Neural cell (in vitro differentiated cells): Measurements from ENCODE around the gene PLA2G4F. TPM values are rescaled to one million over a fixed set of nuclear protein-coding genes. Genes with fewer than 3 reads are reported as not detected.

ENCODE experiments used
- H2AFZ ChIP-seq: fragments of 200-600, 300-800 bp; sonication (generic), shearing (Covaris generic); 2 replicates; pipeline ENCODE4 v1.6.0; 2014; ENCODE audit warnings: low read depth, mild to moderate bottlenecking, antibody characterized with exemption, low read length, moderate library complexity
- H3F3A ChIP-seq: fragments of 200-600 bp; shearing (Covaris generic); 2 replicates; pipeline ENCODE4 v1.6.1; 2016; ENCODE audit warnings: mild to moderate bottlenecking, moderate library complexity, mixed read lengths, antibody characterized with exemption, low read length; ENCODE audit not compliant: insufficient read depth, poor library complexity, severe bottlenecking
- H3K27ac ChIP-seq: fragments of 200-600, 300-800 bp; sonication (generic), shearing (Covaris generic); 2 replicates; pipeline ENCODE4 v1.5.1; 2014; ENCODE audit warnings: mild to moderate bottlenecking, low read length, moderate library complexity
- H3K27me3 ChIP-seq: fragments of 300-800, 200-600 bp; sonication (generic), shearing (Covaris generic); 2 replicates; pipeline ENCODE4 v1.6.0; 2014; ENCODE audit warnings: mild to moderate bottlenecking, low read depth, low read length, moderate library complexity; ENCODE audit not compliant: insufficient read depth
- H3K36me3 ChIP-seq: fragments of 300-800, 200-600 bp; sonication (generic), shearing (Covaris generic); 2 replicates; pipeline ENCODE4 v1.5.1; 2014; ENCODE audit warnings: mild to moderate bottlenecking, antibody characterized with exemption, low read length, moderate library complexity; ENCODE audit not compliant: insufficient read depth
- H3K4me2 ChIP-seq: fragments of 300-800, 200-600 bp; sonication (generic), shearing (Covaris generic); 2 replicates; pipeline ENCODE4 v1.6.0; 2014; ENCODE audit warnings: mild to moderate bottlenecking, low read length
- H3K4me3 ChIP-seq: fragments of 300-800, 200-600 bp; sonication (generic), shearing (Covaris generic); 2 replicates; pipeline ENCODE4 v1.5.1; 2014; ENCODE audit warnings: mild to moderate bottlenecking, low read length, moderate library complexity
- H3K79me2 ChIP-seq: fragments of 200-600 bp; shearing (Covaris generic); replicated peaks from 2 replicates; pipeline ENCODE4 v1.6.0; 2014; ENCODE audit warnings: mild to moderate bottlenecking, low read length, moderate library complexity; ENCODE audit not compliant: insufficient read depth
- H3K9ac ChIP-seq: fragments of 300-800, 200-600 bp; sonication (generic), shearing (Covaris generic); 2 replicates; pipeline ENCODE4 v1.6.1; 2016; ENCODE audit warnings: mild to moderate bottlenecking, low read length, mixed read lengths
- H3K9me2 ChIP-seq: fragments of 200-600 bp; shearing (Covaris generic); 2 replicates; pipeline ENCODE4 v1.6.1; 2016; ENCODE audit warnings: mild to moderate bottlenecking, low read length, mixed read lengths; ENCODE audit not compliant: insufficient read depth
- H3K9me3 ChIP-seq: fragments of 200-600, 300-800 bp; sonication (generic), shearing (Covaris generic); 2 replicates; pipeline ENCODE4 v1.6.1; 2016; ENCODE audit warnings: mild to moderate bottlenecking, mixed run types, low read length, moderate library complexity, mixed read lengths
- H4K20me1 ChIP-seq: fragments of 200-600 bp; shearing (Covaris generic); 2 replicates; pipeline ENCODE4 v1.6.1; 2016; ENCODE audit warnings: mild to moderate bottlenecking, mixed run types; ENCODE audit not compliant: insufficient read depth
- EP300 ChIP-seq: fragments of 450-650 bp; conservative IDR thresholded peaks from 2 replicates; pipeline ENCODE4 v1.6.1; 2014; ENCODE audit warnings: antibody characterized with exemption, mild to moderate bottlenecking, moderate library complexity; ENCODE audit not compliant: poor library complexity, severe bottlenecking
- EZH2 ChIP-seq: fragments of 200-600, 300-800 bp; shearing (Covaris generic), sonication (generic); IDR thresholded peaks from 2 replicates; pipeline ENCODE4 v1.6.1; 2014; ENCODE audit warnings: antibody characterized with exemption, low read length, borderline replicate concordance, mild to moderate bottlenecking; ENCODE audit not compliant: insufficient read depth, poor library complexity, severe bottlenecking
- MXI1 ChIP-seq: fragments of 450-650 bp; conservative IDR thresholded peaks from 2 replicates; pipeline ENCODE4 v1.6.1; 2014; ENCODE audit warnings: antibody characterized with exemption, mild to moderate bottlenecking; ENCODE audit not compliant: poor library complexity, severe bottlenecking
- POLR2AphosphoS5 ChIP-seq: IDR thresholded peaks from 2 replicates; pipeline ENCODE4 v1.6.1; 2012
- RAD21 ChIP-seq: fragments of 450-650 bp; conservative IDR thresholded peaks from 2 replicates; pipeline ENCODE4 v1.6.1; 2014; ENCODE audit warnings: antibody characterized with exemption, mild to moderate bottlenecking, moderate library complexity
- SMC3 ChIP-seq: fragments of 450-650 bp; conservative IDR thresholded peaks from 2 replicates; pipeline ENCODE4 v1.6.1; 2014; ENCODE audit warnings: antibody characterized with exemption, mild to moderate bottlenecking, moderate library complexity; ENCODE audit not compliant: poor library complexity
- TAF1 ChIP-seq: IDR thresholded peaks from 2 replicates; pipeline ENCODE4 v1.6.1; 2012; ENCODE audit warnings: low read depth
- polyA plus RNA-seq: library from polyadenylated mRNA; depleted of rRNA; stranded (reverse); fragments of >200 nt; gene quantifications from 2 replicates; pipeline ENCODE4 v1.2.3, GENCODE V29; 2014
- TF ChIP-seq, protein P1 (sequence below): fragments of 450-650 bp; IDR thresholded peaks from 2 replicates; pipeline ENCODE4 v1.5.1; 2014; ENCODE audit warnings: antibody characterized with exemption, mild to moderate bottlenecking, moderate library complexity; ENCODE audit not compliant: poor library complexity, severe bottlenecking
- TF ChIP-seq, protein P2 (sequence below): IDR thresholded peaks from 2 replicates; pipeline ENCODE4 v1.6.1; 2012; ENCODE audit warnings: borderline replicate concordance

PLA2G4F gene
- polyA plus RNA-seq, 1 donor from 2014 or later = not detected

DNA sequence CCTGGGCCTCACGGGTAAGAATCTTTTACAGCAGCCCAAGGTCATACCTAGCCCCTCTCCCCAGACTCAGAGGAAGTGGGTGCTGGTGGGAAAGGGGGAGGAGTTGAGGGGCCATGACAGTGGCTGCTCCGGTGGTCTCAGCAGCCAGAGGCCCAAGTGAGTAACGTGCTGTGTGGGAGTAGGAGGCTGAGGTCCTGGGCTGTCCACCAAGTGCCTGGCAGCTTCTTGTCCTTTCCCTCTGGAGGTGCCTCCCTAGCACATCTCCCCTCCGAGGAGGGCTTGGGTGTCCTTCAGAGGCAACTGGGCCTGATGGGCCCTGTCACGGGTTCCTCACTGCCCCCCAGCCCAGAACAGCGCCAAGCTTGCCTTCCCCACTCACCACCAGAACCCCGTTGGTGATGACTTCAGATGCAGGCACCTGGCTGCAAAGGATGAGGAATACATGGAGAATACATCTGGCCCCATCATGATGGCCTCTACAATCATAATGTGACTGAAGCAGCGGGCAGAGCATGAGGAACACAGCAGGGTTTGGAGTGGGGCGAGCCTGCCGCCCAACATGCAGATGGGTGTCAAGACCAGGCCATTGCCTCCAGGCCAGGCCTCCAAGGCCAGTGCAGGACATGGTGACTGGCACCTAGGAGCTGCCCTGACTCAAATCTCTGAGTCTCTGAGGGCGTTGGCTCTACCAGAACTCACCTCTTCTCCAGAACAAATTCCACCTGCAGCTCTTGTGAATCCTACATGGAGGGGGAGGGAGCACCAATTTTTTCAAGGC is 3.3 kb downstream of the PLA2G4F start:
- H2AFZ ChIP-seq = no peak overlapping the region
- no peaks in the 10 kb centered on the region for H3K9me2 ChIP-seq
- TF ChIP-seq SMC3 = no peak
- no peak for TF ChIP-seq EP300
- TF ChIP-seq, protein P1, sequence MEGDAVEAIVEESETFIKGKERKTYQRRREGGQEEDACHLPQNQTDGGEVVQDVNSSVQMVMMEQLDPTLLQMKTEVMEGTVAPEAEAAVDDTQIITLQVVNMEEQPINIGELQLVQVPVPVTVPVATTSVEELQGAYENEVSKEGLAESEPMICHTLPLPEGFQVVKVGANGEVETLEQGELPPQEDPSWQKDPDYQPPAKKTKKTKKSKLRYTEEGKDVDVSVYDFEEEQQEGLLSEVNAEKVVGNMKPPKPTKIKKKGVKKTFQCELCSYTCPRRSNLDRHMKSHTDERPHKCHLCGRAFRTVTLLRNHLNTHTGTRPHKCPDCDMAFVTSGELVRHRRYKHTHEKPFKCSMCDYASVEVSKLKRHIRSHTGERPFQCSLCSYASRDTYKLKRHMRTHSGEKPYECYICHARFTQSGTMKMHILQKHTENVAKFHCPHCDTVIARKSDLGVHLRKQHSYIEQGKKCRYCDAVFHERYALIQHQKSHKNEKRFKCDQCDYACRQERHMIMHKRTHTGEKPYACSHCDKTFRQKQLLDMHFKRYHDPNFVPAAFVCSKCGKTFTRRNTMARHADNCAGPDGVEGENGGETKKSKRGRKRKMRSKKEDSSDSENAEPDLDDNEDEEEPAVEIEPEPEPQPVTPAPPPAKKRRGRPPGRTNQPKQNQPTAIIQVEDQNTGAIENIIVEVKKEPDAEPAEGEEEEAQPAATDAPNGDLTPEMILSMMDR = no peak
- TF ChIP-seq POLR2AphosphoS5 = no peak
- TF ChIP-seq EZH2 = no peak
- no peak for TF ChIP-seq TAF1
- TF ChIP-seq MXI1 = no peak
- TF ChIP-seq, protein P2, sequence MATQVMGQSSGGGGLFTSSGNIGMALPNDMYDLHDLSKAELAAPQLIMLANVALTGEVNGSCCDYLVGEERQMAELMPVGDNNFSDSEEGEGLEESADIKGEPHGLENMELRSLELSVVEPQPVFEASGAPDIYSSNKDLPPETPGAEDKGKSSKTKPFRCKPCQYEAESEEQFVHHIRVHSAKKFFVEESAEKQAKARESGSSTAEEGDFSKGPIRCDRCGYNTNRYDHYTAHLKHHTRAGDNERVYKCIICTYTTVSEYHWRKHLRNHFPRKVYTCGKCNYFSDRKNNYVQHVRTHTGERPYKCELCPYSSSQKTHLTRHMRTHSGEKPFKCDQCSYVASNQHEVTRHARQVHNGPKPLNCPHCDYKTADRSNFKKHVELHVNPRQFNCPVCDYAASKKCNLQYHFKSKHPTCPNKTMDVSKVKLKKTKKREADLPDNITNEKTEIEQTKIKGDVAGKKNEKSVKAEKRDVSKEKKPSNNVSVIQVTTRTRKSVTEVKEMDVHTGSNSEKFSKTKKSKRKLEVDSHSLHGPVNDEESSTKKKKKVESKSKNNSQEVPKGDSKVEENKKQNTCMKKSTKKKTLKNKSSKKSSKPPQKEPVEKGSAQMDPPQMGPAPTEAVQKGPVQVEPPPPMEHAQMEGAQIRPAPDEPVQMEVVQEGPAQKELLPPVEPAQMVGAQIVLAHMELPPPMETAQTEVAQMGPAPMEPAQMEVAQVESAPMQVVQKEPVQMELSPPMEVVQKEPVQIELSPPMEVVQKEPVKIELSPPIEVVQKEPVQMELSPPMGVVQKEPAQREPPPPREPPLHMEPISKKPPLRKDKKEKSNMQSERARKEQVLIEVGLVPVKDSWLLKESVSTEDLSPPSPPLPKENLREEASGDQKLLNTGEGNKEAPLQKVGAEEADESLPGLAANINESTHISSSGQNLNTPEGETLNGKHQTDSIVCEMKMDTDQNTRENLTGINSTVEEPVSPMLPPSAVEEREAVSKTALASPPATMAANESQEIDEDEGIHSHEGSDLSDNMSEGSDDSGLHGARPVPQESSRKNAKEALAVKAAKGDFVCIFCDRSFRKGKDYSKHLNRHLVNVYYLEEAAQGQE = no peak
- no peak for TF ChIP-seq RAD21
- H3K4me2 ChIP-seq = no peak overlapping the region
- no peaks in the 10 kb centered on the region for H3K79me2 ChIP-seq
- no peak overlapping the region for H3K9ac ChIP-seq
- no peaks in the 10 kb centered on the region for H3K27me3 ChIP-seq
- H3K36me3 ChIP-seq = no peaks in the 10 kb centered on the region
- no peak overlapping the region for H3K27ac ChIP-seq
- H3K4me3 ChIP-seq = no peak overlapping the region
- no peaks in the 10 kb centered on the region for H3F3A ChIP-seq
- H4K20me1 ChIP-seq = no peaks in the 10 kb centered on the region
- H3K9me3 ChIP-seq = no peaks in the 10 kb centered on the region

DNA sequence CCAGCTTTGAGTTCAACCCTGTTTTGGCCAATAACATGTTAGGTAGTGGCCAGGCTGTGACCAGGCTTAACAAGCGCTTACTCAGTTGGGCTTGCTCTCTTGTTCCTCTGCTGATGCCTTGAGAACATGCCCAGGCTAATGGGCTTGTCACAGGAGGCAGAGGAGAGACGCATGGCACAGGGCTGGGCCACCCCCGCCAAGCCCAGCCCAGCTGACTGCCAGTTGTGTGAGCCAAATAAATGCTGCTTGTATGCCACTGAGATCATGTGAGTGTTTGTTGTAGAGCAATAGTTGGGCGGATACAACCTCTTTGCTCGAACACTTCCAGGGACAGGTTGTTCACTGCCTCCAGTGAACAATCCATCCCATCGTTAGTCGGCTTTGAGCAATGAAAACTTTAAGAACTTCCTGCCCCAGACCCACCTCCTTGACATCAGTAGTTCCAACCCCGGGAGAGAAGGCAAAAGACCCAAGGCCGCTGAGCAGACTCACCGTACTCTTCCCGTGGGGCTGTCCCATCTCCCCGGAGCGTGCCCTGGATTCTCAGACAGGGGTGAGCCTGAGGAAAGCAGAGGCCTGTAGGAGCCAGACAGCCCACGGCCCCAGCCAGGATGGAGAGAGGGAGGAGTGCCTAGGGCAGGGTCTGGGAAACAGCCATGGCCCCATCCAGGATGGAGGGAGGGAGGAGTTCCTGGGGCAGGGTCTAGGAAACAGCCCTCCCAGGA is 4.1 kb downstream of the PLA2G4F start:
- H2AFZ ChIP-seq = no peak overlapping the region
- H3K27ac ChIP-seq = no peak overlapping the region
- H3K9ac ChIP-seq = no peak overlapping the region
- no peaks in the 10 kb centered on the region for H3K27me3 ChIP-seq
- H3F3A ChIP-seq = no peaks in the 10 kb centered on the region
- H3K36me3 ChIP-seq = no peaks in the 10 kb centered on the region
- H3K4me2 ChIP-seq = no peak overlapping the region
- no peaks in the 10 kb centered on the region for H4K20me1 ChIP-seq
- no peaks in the 10 kb centered on the region for H3K9me2 ChIP-seq
- no peak overlapping the region for H3K4me3 ChIP-seq
- H3K9me3 ChIP-seq = no peaks in the 10 kb centered on the region
- H3K79me2 ChIP-seq = no peaks in the 10 kb centered on the region
- no peak for TF ChIP-seq RAD21
- TF ChIP-seq TAF1 = no peak
- TF ChIP-seq MXI1 = no peak
- TF ChIP-seq, protein P2 = no peak
- no peak for TF ChIP-seq POLR2AphosphoS5
- no peak for TF ChIP-seq EP300
- TF ChIP-seq EZH2 = no peak
- no peak for TF ChIP-seq SMC3
- TF ChIP-seq, protein P1 = no peak
